MM.1S (cell line): Measurements from ENCODE around the gene PRKCA.

ENCODE experiments used
- DNase-seq: peaks from one replicate; pipeline ENCODE4 v3.0.0-alpha.2; 2015
- H2AFZ ChIP-seq: fragments of 300-600 bp; sonication (generic); 2 replicates; pipeline ENCODE4 v1.6.0; 2016; ENCODE audit warnings: antibody characterized with exemption, low read length
- H3F3A ChIP-seq: fragments of 300-600 bp; sonication (generic); 2 replicates; pipeline ENCODE4 v1.6.1; 2016; ENCODE audit warnings: mild to moderate bottlenecking, antibody characterized with exemption, low read length, moderate library complexity, mixed read lengths; ENCODE audit not compliant: insufficient read depth
- H3K27ac ChIP-seq: fragments of 300-600 bp; sonication (generic); 2 replicates; pipeline ENCODE4 v1.5.1; 2016; ENCODE audit warnings: mild to moderate bottlenecking, low read length
- H3K27me3 ChIP-seq: fragments of 300-600 bp; sonication (generic); replicated peaks from 2 replicates; pipeline ENCODE4 v1.6.0; 2016; ENCODE audit warnings: low read length; ENCODE audit not compliant: insufficient read depth
- H3K36me3 ChIP-seq: fragments of 300-600 bp; sonication (generic); replicated peaks from 2 replicates; pipeline ENCODE4 v1.6.1; 2016; ENCODE audit warnings: mild to moderate bottlenecking, low read length, mixed read lengths; ENCODE audit not compliant: insufficient read depth
- H3K4me1 ChIP-seq: fragments of 300-600 bp; sonication (generic); 2 replicates; pipeline ENCODE4 v1.6.1; 2016; ENCODE audit warnings: low read length, mixed read lengths
- H3K4me2 ChIP-seq: fragments of 300-600 bp; sonication (generic); 2 replicates; pipeline ENCODE4 v1.6.0; 2016; ENCODE audit warnings: low read depth, low read length
- H3K4me3 ChIP-seq: fragments of 300-600 bp; sonication (generic); 2 replicates; pipeline ENCODE4 v1.5.1; 2016; ENCODE audit warnings: low read length, mixed read lengths
- H3K79me2 ChIP-seq: fragments of 300-600 bp; sonication (generic); 2 replicates; pipeline ENCODE4 v1.6.1; 2016; ENCODE audit warnings: mixed run types, low read length, mixed read lengths
- H3K9ac ChIP-seq: fragments of 300-600 bp; sonication (generic); 2 replicates; pipeline ENCODE4 v1.6.1; 2016; ENCODE audit warnings: low read length, mixed read lengths
- H3K9me2 ChIP-seq: fragments of 300-600 bp; sonication (generic); replicated peaks from 2 replicates; pipeline ENCODE4 v1.6.1; 2016; ENCODE audit warnings: mild to moderate bottlenecking, low read length, mixed read lengths; ENCODE audit not compliant: insufficient read depth
- H3K9me3 ChIP-seq: fragments of 300-600 bp; sonication (generic); replicated peaks from 2 replicates; pipeline ENCODE4 v1.6.1; 2016; ENCODE audit warnings: mild to moderate bottlenecking, low read length, mixed read lengths; ENCODE audit not compliant: insufficient read depth
- H4K20me1 ChIP-seq: fragments of 300-600 bp; sonication (generic); 2 replicates; pipeline ENCODE4 v1.6.1; 2016; ENCODE audit warnings: mild to moderate bottlenecking, low read length, moderate library complexity, mixed read lengths; ENCODE audit not compliant: insufficient read depth
- CTCF ChIP-seq: fragments of 300-600 bp; sonication (generic); IDR thresholded peaks from 2 replicates; pipeline ENCODE4 v1.5.1; 2016; ENCODE audit warnings: antibody characterized with exemption, low read length, mixed read lengths
- EZH2 ChIP-seq: fragments of 300-600 bp; sonication (generic); optimal IDR thresholded peaks from 2 replicates; pipeline ENCODE3; 2017; ENCODE audit warnings: low read depth, mild to moderate bottlenecking, antibody characterized with exemption, low read length, mixed read lengths
- EZH2phosphoT487 ChIP-seq: fragments of 300-600 bp; sonication (generic); IDR thresholded peaks from 2 replicates; pipeline ENCODE4 v1.6.1; 2018; ENCODE audit warnings: antibody characterized with exemption, low read length

Gene PRKCA

GRCh38 chr17:66466106-66466820, 163.8 kb downstream of the PRKCA start:
- H4K20me1 ChIP-seq, result no peaks in the 10 kb centered on the region
- no peak overlapping the region for H3K4me3 ChIP-seq
- no peak overlapping the region for H3K27ac ChIP-seq
- H3K36me3 ChIP-seq, result no peaks in the 10 kb centered on the region
- TF ChIP-seq EZH2 (no peak), CTCF (no peak), EZH2phosphoT487 (no peak)
- DNase-seq, result no peak
- no peak overlapping the region for H2AFZ ChIP-seq
- no peak overlapping the region for H3K4me2 ChIP-seq
- H3K4me1 ChIP-seq, result peaks cover 16% of the 10 kb centered on the region
- no peaks in the 10 kb centered on the region for H3K9me2 ChIP-seq
- no peaks in the 10 kb centered on the region; the same call in 1 of the 2 replicates for H3K79me2 ChIP-seq
- 0 out of 2 replicates have a peak, but pooled peaks cover 5% of the 10 kb centered on the region for H3F3A ChIP-seq
- H3K9ac ChIP-seq, result no peak overlapping the region
- no peaks in the 10 kb centered on the region for H3K9me3 ChIP-seq
- no peaks in the 10 kb centered on the region for H3K27me3 ChIP-seq

- H3K4me2 ChIP-seq, result peak overlapping the region; percentile 19; the same call in 1 of the 2 replicates
- no peaks in the 10 kb centered on the region for H3K27me3 ChIP-seq
- H2AFZ ChIP-seq, result no peak overlapping the region
- H3K9me2 ChIP-seq, result no peaks in the 10 kb centered on the region
- no peaks in the 10 kb centered on the region for H4K20me1 ChIP-seq
- no peaks in the 10 kb centered on the region for H3K9me3 ChIP-seq
- TF ChIP-seq EZH2 (no peak), CTCF (no peak), EZH2phosphoT487 (no peak)
- no peaks in the 10 kb centered on the region; the same call in 1 of the 2 replicates for H3K79me2 ChIP-seq
- no peaks in the 10 kb centered on the region for H3K36me3 ChIP-seq
- no peak overlapping the region for H3K27ac ChIP-seq
- DNase-seq, result peak; percentile 24
- 0 out of 2 replicates have a peak, but pooled peaks cover 5% of the 10 kb centered on the region for H3F3A ChIP-seq
- H3K4me3 ChIP-seq, result no peak overlapping the region
- peaks cover 16% of the 10 kb centered on the region for H3K4me1 ChIP-seq
- no peak overlapping the region for H3K9ac ChIP-seq
Observed at GRCh38 chr17:66466840-66467367, 164.5 kb downstream of the PRKCA start.

GRCh38 chr17:66467766-66468165, 165.4 kb downstream of the PRKCA start:
- Histone ChIP-seq H3K9me3 (no peaks in the 10 kb centered on the region), H3K36me3 (no peaks in the 10 kb centered on the region), H3K9me2 (no peaks in the 10 kb centered on the region), H3K27me3 (no peaks in the 10 kb centered on the region), H2AFZ (no peak overlapping the region), H4K20me1 (no peaks in the 10 kb centered on the region), H3F3A (0 out of 2 replicates have a peak, but pooled peaks cover 5% of the 10 kb centered on the region), H3K9ac (no peak overlapping the region), H3K79me2 (no peaks in the 10 kb centered on the region; the same call in 1 of the 2 replicates), H3K4me1 (peaks cover 16% of the 10 kb centered on the region), H3K27ac (no peak overlapping the region), H3K4me3 (no peak overlapping the region), H3K4me2 (no peak overlapping the region)
- DNase-seq, result no peak
- TF ChIP-seq CTCF (no peak), EZH2 (no peak), EZH2phosphoT487 (no peak)
